Measurements from ENCODE around the gene SLC25A48.

- no peak for TF ChIP-seq CTCF (IDR thresholded peaks at IDR 0.05)
- TF ChIP-seq POLR2A (IDR thresholded peaks at IDR 0.05) = no peak
These were observed 43.7 kb downstream of the SLC25A48 start for GRCh38 chr5:135878156-135878620.
